ENCODE data around the gene LETM1.

The LETM1 gene

DNA sequence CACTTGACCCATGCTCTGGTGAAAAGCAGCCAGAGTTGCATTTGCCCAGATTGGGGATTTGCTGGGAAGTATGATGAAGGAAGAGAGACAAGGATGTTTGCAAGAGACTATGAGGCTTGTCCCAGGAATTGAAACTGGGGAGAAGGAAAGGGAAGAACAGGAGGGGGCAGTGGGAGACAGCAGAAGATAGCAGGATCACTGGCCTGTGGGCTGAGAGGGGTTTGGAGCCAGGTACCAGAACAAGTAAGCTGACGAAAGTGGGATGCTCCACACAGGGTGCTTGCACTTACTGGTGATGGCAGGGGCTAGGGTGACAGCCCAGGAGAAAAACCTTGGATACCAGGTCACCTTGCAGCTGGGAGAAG is 3.4 kb upstream of the LETM1 start:
- no peak for DNase-seq (ENCODE audit: extremely low read depth, low read depth)
- TF ChIP-seq, protein P1, sequence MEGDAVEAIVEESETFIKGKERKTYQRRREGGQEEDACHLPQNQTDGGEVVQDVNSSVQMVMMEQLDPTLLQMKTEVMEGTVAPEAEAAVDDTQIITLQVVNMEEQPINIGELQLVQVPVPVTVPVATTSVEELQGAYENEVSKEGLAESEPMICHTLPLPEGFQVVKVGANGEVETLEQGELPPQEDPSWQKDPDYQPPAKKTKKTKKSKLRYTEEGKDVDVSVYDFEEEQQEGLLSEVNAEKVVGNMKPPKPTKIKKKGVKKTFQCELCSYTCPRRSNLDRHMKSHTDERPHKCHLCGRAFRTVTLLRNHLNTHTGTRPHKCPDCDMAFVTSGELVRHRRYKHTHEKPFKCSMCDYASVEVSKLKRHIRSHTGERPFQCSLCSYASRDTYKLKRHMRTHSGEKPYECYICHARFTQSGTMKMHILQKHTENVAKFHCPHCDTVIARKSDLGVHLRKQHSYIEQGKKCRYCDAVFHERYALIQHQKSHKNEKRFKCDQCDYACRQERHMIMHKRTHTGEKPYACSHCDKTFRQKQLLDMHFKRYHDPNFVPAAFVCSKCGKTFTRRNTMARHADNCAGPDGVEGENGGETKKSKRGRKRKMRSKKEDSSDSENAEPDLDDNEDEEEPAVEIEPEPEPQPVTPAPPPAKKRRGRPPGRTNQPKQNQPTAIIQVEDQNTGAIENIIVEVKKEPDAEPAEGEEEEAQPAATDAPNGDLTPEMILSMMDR (IDR thresholded peaks at IDR 0.05; ENCODE audit: low read depth, low read length): no peak

DNA sequence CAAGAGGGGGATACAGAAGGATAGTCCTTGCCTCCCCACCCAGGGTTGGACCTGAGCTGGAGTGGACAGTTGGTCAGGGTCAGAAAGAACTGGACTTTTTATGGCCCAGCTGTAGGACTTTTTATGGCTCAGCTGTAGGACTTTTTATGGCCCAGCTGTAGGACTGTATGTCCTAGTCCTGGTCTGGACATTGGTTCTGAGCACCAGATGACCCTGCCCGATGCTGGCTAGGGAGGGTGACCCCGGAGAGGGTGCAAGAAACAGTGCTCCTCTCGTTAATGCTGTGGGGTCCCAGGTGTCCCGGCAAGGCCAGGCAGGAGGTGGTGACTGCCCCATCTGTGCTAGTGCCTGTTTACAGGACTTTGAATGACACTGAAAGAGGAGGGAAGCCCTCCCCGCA is 2.0 kb upstream of the LETM1 start:
- DNase-seq (ENCODE audit: extremely low read depth, low read depth): no peak
- TF ChIP-seq, protein P1 (IDR thresholded peaks at IDR 0.05; ENCODE audit: low read depth, low read length): no peak

DNA sequence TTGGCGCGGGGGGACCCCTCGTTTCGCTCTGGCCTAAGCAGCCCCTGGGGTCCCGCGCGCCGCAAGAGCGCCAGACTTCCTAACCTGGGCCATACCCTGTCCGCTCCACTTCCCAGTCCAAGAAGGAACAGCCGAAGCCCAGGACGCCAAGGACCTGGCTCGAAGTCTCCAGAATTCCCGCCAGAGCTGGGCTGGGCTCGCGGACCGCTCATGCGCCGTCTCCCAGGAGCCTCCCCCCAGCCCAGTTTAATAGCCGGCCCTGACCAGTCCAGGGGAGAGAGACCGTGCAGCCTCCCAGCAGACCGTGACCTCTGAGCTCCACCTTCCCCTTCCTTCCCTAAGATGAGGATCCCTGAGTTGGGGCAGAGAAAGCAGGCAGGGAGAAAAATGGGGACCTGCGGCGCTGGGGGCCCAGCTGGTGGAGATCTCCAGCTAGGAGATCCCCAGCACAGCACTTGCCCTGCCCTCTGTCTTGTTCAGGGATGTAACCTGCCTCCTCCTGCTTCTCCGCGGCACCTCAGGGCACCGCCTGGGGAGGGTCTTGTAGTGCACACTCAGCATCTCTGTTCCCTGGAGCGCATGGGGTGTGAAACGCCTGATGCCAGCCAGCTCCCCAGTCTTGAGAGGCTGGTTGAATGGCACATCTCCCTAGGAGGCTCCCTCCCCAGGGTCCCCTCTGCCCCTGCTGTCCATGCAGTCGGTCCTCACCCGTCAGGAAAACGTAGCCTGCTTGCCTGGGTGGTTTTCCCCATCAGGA is 1.2 kb upstream of the LETM1 start:
- DNase-seq (ENCODE audit: extremely low read depth, low read depth): no peak
- TF ChIP-seq, protein P1 (IDR thresholded peaks at IDR 0.05; ENCODE audit: low read depth, low read length): no peak

DNA sequence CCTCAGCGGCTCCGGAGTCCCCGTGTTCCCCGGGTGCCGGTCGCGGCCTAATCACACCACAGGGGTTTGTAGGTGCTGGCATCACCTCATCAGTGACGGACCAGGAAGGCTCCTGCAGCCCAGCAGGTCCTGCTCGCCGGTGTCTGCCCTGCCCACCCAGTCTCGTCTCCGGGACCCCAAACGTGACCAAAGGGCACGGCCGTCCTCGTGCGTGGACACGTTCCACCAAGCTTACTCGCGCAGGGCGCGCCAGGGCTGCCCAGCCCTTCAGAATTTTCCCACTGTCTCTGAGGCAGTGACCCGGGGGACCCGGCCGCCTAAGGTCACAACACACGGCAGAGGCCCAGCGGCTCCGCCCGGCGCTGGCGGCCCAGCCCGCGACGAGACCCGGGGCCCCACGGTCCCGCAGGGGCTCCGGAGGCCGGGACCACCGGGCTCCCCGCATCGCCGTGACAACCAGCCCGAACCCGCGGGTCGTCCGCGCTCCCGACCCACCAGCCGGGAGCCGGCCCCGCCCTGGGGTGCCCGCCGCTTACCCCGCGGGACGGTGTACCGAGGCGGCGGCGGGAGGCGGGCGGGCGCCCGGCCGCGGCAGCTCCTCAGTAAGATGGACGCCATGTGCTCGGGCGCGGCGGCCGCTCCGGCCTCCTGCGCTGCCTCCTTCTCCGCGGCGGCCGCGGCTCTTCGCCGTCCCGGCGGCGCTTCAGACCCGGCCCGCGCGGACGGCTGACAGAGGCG is 454 bp downstream of the LETM1 start:
- no peak for DNase-seq (ENCODE audit: extremely low read depth, low read depth)
- TF ChIP-seq, protein P1 (IDR thresholded peaks at IDR 0.05; ENCODE audit: low read depth, low read length): no peak

DNA sequence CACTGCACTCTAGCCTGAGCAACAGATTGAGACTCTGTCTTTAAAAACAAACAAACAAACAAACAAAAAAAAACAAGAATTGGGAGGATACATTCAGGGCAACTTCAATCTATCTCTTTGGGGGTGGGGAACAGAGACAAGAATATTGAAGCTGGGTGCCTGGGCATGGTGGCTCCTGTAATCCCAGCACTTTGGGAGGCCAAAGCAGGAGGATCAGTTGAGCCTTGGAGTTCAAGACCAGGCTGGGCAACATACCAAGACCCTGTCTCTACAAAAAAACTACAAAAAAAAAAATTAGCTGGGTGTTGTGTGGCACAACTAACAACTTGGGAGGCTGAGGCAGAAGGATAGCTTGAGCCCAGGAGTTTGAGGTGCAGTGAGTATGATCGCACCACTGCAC is 1.2 kb downstream of the LETM1 start:
- TF ChIP-seq, protein P1 (IDR thresholded peaks at IDR 0.05; ENCODE audit: low read depth, low read length): no peak
- no peak for DNase-seq (ENCODE audit: extremely low read depth, low read depth)

DNA sequence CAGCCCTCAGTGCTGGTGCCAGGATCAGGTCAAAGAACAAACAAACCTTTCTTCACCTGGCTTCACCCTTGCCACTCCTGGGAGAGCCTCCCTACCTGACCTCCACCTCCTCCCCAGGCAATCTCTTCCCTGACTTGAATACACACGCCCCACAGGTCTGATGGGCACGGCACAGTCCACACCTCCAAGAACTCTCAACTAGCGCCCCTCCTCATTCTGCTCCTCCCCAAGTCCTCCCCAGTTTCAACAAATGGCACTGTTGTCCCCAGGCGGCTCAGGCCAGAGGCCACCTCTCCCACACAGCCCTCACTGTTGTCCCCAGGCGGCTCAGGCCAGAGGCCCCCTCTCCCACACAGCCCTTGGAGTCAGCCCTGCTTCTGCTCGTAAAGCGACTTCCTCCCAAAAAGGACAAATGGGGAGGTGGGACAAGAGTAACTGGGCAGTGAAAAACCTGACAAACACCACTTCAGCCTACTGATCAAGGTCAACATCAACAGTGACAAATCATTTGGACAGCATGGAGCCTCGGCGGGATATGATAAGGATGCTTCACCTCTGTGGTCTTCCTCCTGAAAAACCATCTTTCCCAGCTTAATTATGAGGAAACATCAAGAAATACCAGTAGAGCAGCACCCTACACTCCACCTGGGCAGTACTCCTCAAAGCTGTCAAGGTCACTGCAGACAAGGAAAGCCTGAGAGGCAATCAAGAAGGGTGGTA is 2.9 kb downstream of the LETM1 start:
- DNase-seq (ENCODE audit: extremely low read depth, low read depth): no peak
- TF ChIP-seq, protein P1 (IDR thresholded peaks at IDR 0.05; ENCODE audit: low read depth, low read length): no peak
